NCI-H2171 treated with DMSO at 0.1 percent for 48 hours (cell line): Measurements from ENCODE around the gene DVL3.
"Not testable (repeated sequence)": the region's sequence is repeated elsewhere in the genome, so short reads cannot be mapped to it uniquely, and the experiment has no call there.

Experiments
- DNase-seq: peaks from one replicate; lab custom pipeline; 2025; lab: John Stamatoyannopoulos, UW

Gene DVL3

DNA sequence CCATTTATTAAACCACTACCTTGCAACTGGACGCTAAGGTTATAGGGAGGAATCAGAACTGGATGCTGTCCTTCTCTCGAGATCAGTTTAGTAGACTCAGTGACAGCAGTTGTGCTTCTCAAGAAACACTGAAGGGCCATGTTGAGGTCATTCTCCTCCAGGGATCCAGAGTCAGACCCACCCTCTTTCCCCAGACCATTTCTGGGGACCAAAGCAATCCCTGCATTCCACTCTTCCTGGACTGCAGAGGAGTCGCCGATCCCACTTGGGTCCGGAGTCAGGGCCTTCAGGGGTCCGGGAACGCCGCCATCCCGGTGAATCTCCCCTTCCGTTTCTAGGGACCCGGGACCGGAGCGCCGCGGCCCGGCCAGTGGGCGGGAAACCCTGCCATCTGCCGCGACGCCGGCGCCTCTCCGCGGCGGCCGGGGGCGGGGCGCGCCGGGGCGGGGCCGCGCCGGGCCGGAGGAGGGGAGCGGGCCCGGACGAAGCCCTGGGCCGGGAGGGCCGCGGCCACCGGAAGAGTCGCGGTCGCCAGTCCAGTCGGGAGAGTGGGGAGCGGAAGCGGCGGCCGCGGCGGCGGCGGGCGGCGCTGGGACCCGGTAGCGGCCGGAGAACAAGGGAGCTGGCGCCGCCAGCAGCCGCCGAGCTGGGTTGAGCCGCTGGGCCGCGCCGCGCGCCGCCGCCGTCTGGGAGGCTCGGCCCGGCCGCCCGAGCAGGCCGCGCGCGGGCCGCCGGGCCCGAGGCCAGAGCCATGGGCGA, at the start of gene DVL3:
Gene DVL3, plus strand, starts transcription at position 493 of the 759 bp plus-strand sequence. Its CDS starts 259 bp downstream, at position 752.
- peak; percentile 52 for DNase-seq

DNA sequence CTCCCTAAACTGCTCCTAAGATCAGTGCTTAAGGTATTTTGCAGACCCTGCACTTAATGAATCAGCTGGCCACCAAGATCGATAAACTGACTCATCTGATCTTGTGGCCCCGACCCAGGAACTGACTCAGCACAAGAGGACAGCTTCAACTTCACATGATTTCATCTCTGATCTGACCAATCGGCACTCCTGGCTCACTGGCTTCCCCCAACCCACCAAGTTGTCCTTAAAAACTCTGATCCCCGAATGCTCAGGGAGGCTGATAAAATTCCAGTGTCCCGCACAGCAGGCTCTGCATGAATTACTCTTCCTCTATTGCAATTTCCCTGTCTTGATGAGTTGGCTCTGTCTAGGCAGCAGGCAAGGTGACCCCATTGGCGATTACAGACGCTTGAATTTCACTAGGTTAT, 44.9 kb upstream of the DVL3 start:
- DNase-seq = no peak

DNA sequence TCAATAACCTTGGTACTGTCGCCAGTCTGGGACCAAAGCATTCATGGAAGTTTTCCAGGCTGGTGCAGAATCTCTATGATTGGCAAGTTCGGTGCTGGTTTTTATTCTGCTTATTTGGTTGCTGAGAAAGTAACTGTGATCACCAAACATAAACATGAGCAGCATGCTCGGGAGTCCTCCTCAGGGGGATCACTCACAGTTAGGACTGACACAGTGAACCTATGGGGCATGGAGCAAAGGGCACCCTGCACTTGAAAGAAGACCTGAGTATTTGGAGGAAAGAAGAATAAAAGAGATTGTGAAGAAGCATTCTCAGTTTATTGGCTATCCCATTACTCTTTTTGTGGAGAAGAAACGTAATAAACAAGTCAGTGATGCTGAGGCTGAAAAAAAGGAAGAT, 39.2 kb upstream of the DVL3 start:
- DNase-seq = no peak

DNA sequence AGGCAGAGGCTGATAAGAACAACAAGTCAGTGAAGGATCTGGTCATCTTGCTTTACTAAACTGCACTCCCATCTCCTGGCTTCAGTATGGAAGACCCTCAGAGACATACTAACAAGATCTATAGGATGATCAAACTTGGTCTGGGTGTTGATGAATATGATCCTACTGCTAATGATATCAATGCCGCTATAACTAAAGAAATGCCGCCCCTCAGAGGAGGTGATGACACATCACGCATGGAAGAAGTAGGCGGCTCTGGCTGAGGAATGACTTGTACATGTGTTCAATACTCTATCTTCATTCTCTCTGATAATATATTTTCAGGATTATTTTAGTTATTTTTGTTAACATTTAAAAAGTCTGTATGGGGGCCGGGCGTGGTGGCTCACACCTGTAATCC, 37.5 kb upstream of the DVL3 start:
- DNase-seq = peak; percentile 9

DNA sequence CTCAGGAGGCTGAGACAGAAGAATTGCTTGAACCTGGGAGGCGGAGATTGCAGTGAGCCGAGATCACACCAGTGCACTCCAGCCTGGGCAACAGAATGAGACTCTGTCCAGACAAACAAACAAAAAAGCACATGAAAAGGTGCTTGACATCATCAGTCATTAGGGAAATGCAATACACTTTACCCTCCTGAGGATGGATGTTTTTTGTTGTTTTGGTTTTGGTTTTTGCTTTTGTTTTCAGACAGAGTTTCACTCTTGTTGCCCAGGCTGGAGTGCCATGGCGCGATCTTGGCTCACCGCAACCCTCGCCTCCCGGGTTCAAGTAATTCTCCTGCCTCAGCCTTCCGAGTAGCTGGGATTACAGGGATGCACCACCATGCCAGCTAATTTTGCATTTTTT, 34.1 kb upstream of the DVL3 start:
- not testable (repeated sequence) for DNase-seq

DNA sequence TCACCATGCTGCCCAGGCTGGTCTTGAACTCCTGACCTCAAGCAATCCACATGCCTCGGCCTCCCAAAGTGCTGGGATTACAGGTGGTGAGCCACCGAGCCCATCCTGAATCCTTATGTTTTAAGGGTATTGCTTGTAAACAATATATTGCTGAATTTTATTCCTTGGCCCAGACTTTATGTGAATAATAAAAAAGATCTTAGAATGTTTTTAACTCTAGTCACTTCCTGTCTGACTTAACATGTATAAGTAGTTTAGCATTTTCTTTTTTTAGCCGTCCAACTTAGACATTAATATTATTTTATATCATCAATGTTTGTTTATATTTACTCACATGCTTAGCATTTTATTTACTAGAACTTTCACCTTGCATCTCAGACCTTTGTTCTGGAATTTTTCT, 29.2 kb upstream of the DVL3 start:
- no peak for DNase-seq

DNA sequence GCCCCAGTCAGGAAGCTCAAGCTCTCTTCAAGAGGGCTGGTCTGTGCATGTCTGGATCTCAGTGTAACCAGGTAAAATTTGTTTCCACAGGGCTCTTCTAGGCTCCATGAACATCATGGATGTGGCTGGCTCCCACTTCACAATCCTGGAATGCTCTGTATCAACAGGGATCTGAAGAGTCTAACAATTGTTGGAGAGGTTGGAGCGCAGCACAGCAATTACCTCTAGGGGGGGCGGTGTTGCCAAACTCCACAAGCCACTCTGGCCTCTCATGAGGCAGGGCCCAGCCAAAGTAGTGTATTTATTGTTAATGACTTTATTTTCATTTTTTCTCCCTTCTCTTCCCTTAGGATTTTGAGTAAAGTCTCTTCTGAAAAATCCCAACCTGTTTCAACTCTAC, 26.2 kb upstream of the DVL3 start:
- DNase-seq = no peak

DNA sequence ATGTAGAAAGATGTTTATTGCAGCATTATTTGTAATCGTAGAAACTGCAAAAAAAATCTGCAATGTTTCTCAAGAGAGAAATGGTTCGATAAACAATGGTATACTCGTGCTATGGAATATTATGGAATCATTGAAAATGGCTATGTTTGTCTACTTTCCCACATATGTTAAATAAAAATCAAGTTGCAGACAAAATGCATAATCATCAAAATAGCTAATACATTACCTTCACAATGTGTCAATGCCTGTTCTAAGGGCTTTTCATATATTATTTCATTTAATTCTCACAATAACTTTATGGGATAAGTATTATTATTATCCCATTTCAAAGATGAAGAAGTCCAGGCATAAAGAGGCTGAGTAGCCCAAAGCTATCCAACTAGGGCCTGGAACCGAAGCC, 22.2 kb upstream of the DVL3 start:
- no peak for DNase-seq

DNA sequence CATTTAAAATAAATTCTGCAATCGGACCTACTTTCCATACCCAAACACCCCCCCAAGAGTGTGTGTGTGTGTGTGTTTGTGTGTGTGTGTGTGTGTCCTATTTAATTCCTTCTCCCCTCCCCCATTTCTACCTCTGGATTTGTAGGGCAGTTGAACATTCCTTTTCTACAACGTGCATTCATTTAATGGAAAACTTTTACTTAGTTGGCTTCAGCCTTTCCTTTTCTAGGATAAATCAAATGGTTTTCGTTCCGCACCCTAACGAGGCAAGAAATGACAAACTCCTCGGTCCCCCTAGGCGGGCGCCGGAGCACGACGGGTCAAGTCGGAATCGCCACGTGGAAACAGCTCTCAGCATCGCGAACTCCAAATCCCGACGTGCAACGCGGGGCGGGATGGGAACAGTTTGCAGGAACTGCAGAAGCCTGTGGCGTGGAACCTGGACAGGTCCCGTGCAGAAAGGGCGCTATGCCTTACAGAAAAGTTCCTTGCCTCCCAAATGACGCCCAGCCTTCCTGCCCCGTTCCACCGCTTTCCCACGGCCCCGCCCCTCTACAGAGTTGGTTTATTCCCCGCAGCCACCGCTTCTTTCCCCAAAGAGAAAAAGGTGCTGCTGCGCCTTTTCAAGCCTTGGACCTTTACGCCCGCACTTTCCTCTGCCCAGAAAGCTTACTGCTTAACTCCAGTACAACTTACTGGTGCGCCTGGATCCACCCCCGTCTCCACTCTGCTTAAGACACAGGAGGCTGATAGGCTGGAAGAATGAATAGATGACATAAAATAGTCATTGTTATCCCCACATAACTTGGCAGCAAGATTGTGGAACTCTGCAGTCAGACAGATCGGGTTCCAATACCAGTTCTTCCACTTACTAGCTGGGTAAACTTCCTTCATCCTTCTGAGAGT, 21.1 kb upstream of the DVL3 start:
- DNase-seq = peak; percentile 86

DNA sequence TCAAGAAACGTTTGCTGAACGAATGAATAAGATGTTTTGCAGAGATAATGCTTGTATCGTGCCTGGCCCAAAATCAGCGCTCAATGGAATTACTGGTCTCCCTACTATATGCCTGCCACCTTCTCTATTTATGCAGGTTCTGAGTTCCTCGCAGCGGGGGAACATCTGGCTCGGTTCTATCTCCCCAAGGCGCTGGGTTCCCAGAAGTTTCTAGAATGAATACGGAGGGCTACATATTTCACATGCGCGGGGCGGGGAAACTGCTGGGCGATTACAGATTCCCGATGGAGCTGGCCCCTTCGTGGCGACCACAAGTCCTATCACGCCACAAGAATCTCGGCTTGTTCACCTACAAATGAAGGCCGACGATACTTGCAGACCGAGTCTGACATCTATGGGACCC, 20.4 kb upstream of the DVL3 start:
- DNase-seq = no peak

DNA sequence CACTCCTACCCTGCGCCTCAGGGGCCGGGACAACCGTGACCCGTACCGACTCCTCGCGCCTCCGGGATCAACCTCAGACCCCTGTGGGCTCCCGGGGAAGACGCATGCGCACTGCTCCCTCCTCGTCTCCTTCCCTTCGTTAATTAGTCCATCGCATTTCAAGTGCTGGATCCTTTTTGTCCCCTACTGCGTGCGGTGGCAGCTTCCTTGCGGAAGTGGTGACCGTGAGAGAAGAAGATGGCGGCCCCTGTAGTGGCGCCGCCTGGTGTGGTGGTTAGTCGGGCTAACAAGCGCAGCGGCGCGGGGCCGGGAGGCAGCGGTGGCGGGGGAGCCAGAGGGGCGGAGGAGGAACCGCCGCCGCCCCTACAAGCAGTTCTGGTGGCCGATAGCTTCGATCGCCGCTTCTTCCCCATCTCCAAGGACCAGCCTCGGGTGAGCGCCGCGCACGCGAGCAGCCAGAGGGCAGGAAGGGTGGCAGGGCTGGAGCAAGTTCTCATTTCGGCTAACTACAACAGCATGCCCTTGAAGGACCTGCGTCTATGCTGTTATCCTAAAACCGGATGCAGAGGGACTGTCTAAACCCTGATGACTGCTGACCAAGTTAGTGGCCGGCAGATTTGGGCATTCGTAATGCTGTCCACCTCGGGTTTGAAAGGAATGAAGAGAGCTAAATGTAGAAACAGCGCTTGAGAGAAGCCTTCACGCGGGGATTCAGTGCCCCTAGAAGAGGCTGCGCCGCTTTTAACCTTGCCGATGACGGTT, 19.8 kb upstream of the DVL3 start, which contains the start of gene EIF2B5:
Gene EIF2B5, plus strand, starts transcription at position 210 of the 762 bp plus-strand sequence. Its CDS starts 28 bp downstream, at position 238.
- peak; percentile 95 for DNase-seq

DNA sequence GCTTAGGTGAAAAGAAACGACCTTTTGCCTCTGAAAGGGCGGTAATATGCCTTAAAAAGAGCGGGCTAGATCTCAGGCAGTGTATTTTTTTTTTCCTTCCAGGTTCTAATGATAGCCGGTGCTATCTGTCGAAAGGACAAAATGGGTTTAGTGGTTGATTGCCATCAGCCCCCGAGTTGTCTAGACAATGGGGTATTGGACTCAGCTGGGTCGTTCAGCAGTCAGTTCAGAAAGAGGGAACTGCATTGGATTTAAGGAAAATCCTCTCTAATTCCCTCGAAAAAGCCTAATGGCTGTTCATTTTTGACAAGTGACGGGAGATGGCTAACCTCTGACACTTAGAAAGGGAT, 19.3 kb upstream of the DVL3 start:
- no peak for DNase-seq

DNA sequence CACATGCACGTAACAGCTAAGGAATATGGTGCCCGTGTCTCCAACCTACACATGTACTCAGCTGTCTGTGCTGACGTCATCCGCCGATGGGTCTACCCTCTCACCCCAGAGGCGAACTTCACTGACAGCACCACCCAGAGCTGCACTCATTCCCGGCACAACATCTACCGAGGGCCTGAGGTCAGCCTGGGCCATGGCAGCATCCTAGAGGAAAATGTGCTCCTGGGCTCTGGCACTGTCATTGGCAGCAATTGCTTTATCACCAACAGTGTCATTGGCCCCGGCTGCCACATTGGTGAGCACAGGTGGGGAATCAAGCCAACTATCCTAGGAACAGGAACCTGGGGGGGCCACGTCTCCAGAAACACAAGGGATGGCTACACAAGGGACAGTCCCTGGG, 14.7 kb upstream of the DVL3 start:
- no peak for DNase-seq

DNA sequence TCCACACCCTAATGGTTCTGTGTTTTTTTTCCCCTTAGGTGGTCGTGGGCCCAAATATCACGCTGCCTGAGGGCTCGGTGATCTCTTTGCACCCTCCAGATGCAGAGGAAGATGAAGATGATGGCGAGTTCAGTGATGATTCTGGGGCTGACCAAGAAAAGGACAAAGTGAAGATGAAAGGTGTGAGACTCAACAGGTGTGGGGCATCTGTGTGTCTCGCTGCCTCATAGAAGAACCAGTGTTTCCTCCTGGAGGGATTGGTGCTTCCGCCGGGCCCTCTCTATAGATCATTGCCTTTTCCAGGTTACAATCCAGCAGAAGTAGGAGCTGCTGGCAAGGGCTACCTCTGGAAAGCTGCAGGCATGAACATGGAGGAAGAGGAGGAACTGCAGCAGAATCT, 13.0 kb upstream of the DVL3 start:
- DNase-seq = no peak

DNA sequence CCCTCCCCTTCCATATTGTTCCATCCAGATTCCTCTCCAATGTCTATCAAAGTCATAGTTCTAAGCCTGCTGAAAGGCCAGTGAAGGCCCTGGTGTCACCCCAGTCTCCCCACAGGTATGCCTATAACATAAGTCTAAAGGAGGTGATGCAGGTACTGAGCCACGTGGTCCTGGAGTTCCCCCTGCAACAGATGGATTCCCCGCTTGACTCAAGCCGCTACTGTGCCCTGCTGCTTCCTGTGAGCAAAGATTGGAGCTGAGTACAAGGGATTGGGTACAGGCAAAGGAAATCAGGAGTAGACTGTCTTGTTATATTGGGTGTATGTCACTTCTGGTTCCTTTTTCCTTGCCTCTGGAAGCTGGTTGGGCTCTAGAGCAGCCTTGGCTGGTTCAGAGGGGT, 11.8 kb upstream of the DVL3 start:
- DNase-seq = no peak

DNA sequence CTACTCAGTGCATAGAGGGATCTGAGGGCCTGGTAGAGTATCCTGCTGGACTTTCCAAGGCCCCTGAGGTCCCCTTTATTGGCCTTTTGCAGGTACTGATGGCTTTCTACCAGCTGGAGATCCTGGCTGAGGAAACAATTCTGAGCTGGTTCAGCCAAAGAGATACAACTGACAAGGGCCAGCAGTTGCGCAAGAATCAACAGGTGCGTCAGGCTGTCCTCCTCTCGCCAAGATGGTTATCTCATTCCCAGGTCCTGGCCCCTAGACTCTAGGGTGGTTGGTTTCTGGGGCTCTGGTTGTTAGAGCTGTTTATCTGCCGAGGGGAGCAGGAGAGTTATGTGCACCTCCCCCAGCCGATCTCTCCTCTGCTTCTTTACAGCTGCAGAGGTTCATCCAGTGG, 10.7 kb upstream of the DVL3 start:
- DNase-seq = no peak

DNA sequence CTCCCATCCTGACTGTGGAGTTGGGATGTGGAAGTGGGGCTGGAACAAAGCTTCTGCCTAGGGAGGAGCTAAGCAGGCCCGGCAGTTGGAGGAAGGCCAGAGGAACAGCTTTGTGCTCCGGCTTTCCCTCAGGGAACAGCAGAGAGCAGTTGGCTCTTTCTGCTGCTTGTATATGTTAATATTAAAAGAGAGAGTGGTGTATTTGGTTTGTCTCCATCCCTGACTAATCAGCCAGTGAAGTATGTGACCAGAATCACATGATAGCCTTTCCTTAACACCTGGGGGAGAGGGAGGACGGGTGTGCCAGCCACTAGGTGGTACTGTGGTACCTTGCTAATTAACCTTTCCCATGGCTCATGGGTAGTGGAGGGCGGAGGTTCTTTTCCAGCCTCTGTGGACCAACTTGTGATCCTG, 10.1 kb upstream of the DVL3 start:
- peak; percentile 83 for DNase-seq

DNA sequence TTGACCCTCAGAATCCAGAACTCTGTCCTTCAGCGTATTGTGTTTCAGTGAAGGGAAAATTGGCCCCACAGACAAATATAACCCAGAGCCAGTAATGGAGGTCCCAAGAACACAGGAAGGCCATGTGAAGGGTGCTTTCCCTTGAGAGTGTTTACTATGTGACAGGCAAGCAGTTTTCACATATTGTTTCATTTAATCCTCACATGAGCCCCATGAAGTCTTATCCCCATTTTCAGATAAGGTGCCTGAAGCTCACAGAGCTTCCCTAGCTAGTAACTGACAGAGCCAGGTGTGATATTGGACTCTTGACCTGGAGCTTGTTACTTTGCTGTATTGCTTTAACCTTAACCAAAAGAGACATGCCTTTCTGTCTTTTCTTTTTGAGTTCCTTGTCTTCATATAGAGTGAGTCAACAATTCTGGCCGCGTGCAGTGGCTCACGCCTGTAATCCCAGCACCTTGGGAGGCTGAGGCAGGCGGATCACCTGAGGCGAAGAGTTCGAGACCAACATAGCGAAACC, 9.4 kb upstream of the DVL3 start:
- DNase-seq = no peak

DNA sequence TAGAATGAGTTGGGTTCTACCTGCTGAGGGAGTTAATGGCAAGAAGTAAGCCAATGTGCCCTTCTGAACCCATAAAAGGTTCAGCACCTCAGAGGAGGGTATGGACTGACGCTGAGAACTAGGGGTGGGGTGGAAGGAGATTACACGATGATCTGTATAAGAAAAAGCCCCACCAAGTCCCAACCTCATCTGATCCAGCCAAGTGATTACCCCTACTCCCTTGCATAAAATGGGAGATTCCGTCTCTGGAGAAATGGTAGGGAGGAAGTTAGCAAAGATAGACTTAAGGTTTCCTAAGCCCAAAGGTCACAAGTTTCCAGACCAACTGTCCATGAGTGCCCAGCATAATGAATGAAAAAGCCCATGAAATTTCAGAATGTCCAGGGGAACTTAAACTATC, 7.1 kb upstream of the DVL3 start:
- no peak for DNase-seq

DNA sequence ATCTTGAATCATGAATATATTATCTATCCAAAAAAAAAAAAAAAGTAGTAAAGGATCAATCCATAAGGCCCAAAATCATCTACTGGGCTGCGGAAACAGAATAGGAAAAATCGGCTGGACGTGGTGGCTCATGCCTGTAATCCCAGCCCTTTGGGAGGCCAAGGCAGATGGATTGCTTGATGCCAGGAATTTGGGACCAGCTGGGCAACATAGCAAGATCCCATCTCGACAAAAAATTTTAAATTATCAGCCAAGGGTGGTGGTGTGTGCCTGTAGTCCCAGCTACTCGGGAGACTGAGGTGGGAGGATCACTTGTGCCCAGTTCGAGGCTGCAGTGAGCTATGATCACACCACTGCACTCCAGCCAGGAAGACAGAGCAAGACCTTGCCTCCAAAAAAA, 6.1 kb upstream of the DVL3 start:
- no peak for DNase-seq

DNA sequence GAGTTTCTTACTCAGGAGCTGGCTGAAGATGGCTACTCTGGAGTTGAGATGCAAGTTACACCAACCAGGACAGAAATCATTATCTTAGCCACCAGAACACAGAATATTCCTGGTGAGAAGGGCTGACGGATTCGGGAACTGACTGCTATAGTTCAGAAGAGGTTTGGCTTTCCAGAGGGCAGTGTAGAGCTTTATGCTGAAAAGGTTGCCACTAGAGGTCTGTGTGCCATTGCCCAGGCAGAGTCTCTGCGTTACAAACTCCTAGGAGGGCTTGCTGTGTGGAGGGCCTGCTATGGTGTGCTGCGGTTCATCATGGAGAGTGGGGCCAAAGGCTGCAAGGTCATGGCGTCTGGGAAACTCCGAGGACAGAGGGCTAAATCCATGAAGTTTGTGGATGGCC, 5.4 kb upstream of the DVL3 start:
- not testable (repeated sequence) for DNase-seq
